ENCODE measurements around the gene MUC5B. TPM values are rescaled to one million over a fixed set of nuclear protein-coding genes. Genes with fewer than 3 reads are reported as not detected.

The MUC5B gene
- total RNA-seq, 2 experiments from 2014 or later, result not detected

GRCh38 chr11:1178906-1179305, 44.0 kb upstream of the MUC5B start:
- no peak overlapping the region for H3K4me3 Mint-ChIP-seq
- intact Hi-C loops (cut with DNase I, micrococcal nuclease), result no loop called here
- DNase-seq (peak in 1 of 14 experiments; percentile 13), ATAC-seq (ENCODE audit: poor library complexity) (no peak)
- H3K4me1 Mint-ChIP-seq (ENCODE audit: low read depth), result no peaks in the 10 kb centered on the region
- Histone ChIP-seq H3K27me3 (ENCODE audit: control insufficient read depth in 1 of 2, insufficient read depth in 2 of 2, low read length in 2 of 2) (no peaks in the 10 kb centered on the region), H3K4me1 (ENCODE audit: insufficient read depth, low read length) (peaks cover 9% of the 10 kb centered on the region), H3K4me3 (ENCODE audit: low read length) (no peak overlapping the region), H3K36me3 (ENCODE audit: insufficient read depth, low read length) (no peaks in the 10 kb centered on the region), H3K27ac (ENCODE audit: low read depth in 1 of 2, low read length in 2 of 2) (no peak overlapping the region), H3K9me3 (ENCODE audit: control insufficient read depth in 1 of 2, insufficient read depth in 1 of 2, low read length in 2 of 2) (peaks cover 0 to 29% of the 10 kb centered on the region in 2 experiments)
- POLR2A ChIA-PET, result no interaction called here
- H3K9me3 Mint-ChIP-seq, result peaks cover 5% of the 10 kb centered on the region
- CTCF ChIA-PET, result no interaction called here
- no peaks in the 10 kb centered on the region for H3K27me3 Mint-ChIP-seq
- H3K27ac Mint-ChIP-seq, result no peak overlapping the region
- no peak for TF ChIP-seq CTCF (IDR thresholded peaks at IDR 0.05)
- H3K36me3 Mint-ChIP-seq (ENCODE audit: low read depth), result no peaks in the 10 kb centered on the region

GRCh38 chr11:1179641-1180040, 43.2 kb upstream of the MUC5B start:
- H3K4me1 ChIP-seq (ENCODE audit: insufficient read depth, low read length), result peaks cover 9% of the 10 kb centered on the region
- Mint-ChIP-seq H3K9me3 (peaks cover 5% of the 10 kb centered on the region), H3K4me3 (no peak overlapping the region), H3K36me3 (ENCODE audit: low read depth) (no peaks in the 10 kb centered on the region), H3K27ac (no peak overlapping the region), H3K27me3 (no peaks in the 10 kb centered on the region), H3K4me1 (ENCODE audit: low read depth) (no peaks in the 10 kb centered on the region)
- CTCF ChIA-PET, result no interaction called here
- peak in 1 of 14 experiments; percentile 2 for DNase-seq
- intact Hi-C loops (cut with DNase I, micrococcal nuclease), result no loop called here
- no peak overlapping the region for H3K4me3 ChIP-seq (ENCODE audit: low read length)
- H3K27me3 ChIP-seq (ENCODE audit: control insufficient read depth in 1 of 2, insufficient read depth in 2 of 2, low read length in 2 of 2), result no peaks in the 10 kb centered on the region
- ATAC-seq (ENCODE audit: poor library complexity), result no peak
- H3K36me3 ChIP-seq (ENCODE audit: insufficient read depth, low read length), result no peaks in the 10 kb centered on the region
- POLR2A ChIA-PET, result no interaction called here
- H3K9me3 ChIP-seq (ENCODE audit: control insufficient read depth in 1 of 2, insufficient read depth in 1 of 2, low read length in 2 of 2), result peaks cover 0 to 22% of the 10 kb centered on the region in 2 experiments
- H3K27ac ChIP-seq (ENCODE audit: low read depth in 1 of 2, low read length in 2 of 2), result no peak overlapping the region
- no peak for TF ChIP-seq CTCF (IDR thresholded peaks at IDR 0.05)

GRCh38 chr11:1180171-1180570, 42.7 kb upstream of the MUC5B start:
- H3K4me1 ChIP-seq (ENCODE audit: insufficient read depth, low read length), result peaks cover 9% of the 10 kb centered on the region
- H3K27ac Mint-ChIP-seq, result no peak overlapping the region
- no peaks in the 10 kb centered on the region for H3K4me1 Mint-ChIP-seq (ENCODE audit: low read depth)
- H3K27me3 Mint-ChIP-seq, result no peaks in the 10 kb centered on the region
- ATAC-seq (ENCODE audit: poor library complexity) (no peak), DNase-seq (no peak)
- H3K4me3 Mint-ChIP-seq, result no peak overlapping the region
- TF ChIP-seq CTCF (IDR thresholded peaks at IDR 0.05), result no peak
- no peaks in the 10 kb centered on the region for H3K36me3 ChIP-seq (ENCODE audit: insufficient read depth, low read length)
- peaks cover 0 to 16% of the 10 kb centered on the region in 2 experiments for H3K9me3 ChIP-seq (ENCODE audit: control insufficient read depth in 1 of 2, insufficient read depth in 1 of 2, low read length in 2 of 2)
- no peak overlapping the region for H3K4me3 ChIP-seq (ENCODE audit: low read length)
- no peak overlapping the region for H3K27ac ChIP-seq (ENCODE audit: low read depth in 1 of 2, low read length in 2 of 2)
- no peaks in the 10 kb centered on the region for H3K36me3 Mint-ChIP-seq (ENCODE audit: low read depth)
- ChIA-PET POLR2A (no interaction called here), CTCF (no interaction called here)
- intact Hi-C loops (cut with DNase I, micrococcal nuclease), result no loop called here
- no peaks in the 10 kb centered on the region for H3K27me3 ChIP-seq (ENCODE audit: control insufficient read depth in 1 of 2, insufficient read depth in 2 of 2, low read length in 2 of 2)
- H3K9me3 Mint-ChIP-seq, result peaks cover 5% of the 10 kb centered on the region

All from CD4-positive, alpha-beta T cell (primary cell).